NK-92 (cell line): ENCODE measurements around the gene INSRR.

Source experiments
- DNase-seq: peaks from one replicate; lab custom pipeline; 2025; ENCODE audit not compliant: unreplicated experiment; lab: John Stamatoyannopoulos, UW

The INSRR gene

DNA sequence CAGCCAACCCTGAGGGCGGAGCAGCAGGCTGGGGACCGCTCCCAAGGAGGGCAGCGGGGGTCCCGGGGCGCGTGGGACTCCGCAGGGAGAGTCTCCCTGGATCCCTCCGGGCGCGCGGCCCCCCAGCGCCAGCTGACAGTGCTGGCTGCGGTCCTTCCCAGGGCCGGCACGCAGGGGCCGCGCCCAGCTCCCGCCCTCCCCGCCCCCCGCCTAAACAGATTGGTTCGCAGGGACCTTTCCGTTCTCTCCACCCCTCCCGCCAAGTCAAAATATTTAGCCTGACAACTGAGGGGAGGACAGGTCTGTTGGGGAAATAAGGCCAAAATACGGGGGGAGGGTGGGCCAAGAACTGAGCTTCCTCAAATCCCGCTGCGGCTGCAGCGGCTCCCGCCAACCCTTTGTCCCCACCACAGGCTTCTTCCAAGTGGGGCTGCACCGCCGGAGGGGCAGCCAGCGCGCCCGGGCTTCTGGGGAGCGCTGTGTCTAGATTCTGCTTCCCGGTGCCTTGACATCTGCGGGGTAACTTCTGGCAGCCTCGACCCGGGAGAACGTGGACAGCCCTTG is at the start of gene INSRR:
Gene INSRR (minus strand): TSS at position 159 of the 564 bp plus-strand sequence. CDS start 496 bp downstream, outside the sequence.
- no peak for DNase-seq

DNA sequence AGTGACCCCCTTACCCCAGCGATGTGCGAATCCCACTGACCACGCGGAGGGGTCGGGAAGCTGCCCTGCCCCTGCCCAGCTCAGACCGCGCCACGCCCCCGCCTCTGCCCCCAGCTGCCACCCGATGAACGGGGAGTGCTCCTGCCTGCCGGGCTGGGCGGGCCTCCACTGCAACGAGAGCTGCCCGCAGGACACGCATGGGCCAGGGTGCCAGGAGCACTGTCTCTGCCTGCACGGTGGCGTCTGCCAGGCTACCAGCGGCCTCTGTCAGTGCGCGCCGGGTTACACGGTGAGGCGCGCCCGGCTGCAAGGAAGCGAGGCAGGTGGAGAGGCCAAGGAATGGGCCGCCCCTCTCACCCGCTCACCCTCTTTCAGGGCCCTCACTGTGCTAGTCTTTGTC is 49.6 kb upstream of the INSRR start:
- DNase-seq: no peak

DNA sequence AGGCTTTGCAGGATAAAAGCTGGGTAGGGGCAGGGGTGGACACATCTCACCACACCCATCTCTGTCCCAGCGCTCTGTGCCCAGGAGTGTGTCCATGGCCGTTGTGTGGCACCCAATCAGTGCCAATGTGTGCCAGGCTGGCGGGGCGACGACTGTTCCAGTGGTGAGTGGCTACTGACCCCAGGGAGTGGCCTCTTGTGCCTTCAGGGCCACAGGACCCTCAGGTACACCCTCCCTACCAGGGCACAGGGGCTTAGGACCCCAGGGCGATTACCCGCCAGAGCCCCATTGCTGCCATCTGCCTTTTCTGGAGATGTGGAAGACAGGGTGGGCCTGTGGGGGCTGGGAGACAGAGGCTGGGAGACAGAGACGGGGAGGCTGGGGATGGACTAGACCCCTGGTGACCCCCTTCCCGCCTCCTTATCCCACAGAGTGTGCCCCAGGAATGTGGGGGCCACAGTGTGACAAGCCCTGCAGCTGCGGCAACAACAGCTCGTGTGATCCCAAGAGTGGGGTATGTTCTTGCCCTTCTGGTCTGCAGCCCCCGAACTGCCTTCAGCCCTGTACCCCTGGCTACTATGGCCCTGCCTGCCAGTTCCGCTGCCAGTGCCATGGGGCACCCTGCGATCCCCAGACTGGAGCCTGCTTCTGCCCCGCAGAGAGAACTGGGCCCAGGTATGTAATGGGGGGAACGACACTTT is 47.4 kb upstream of the INSRR start:
- no peak for DNase-seq

DNA sequence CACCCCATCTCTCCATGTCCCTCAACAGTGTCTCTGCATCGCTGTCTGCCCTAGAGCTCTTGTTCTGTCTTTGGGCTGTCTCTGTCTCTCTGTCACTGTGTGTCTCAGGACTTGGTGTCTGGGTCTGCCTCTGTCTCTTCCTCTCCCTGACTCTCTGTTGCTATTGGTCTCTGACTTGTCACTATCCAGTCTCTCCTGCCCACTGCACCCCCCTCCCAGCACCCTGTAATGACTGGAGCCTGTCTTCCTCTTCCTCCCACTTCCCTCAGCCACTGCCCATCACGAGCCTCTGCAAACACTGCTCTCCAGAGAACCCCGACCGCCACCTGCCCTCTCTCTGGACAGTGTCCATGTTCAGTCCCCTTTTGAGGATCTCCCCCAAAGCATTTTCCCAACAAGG is 46.7 kb upstream of the INSRR start:
- DNase-seq: no peak

DNA sequence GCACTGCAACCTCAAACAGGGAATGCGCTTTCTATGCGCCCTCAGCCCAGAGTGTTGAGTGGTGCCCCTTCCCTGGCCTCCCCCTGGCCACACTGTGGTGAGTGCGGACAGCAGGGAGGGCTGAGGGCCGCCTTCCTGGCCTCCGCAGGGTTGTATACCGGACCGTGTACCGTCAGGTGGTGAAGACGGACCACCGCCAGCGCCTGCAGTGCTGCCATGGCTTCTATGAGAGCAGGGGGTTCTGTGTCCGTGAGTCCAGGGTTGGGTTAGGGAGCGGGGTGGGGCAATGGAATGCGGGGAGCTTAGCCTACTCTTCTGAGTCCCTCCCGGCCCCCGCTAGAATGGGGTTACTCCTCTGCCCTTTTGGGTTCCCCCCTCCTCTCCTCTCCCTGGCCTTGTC is 46.3 kb upstream of the INSRR start:
- no peak for DNase-seq

DNA sequence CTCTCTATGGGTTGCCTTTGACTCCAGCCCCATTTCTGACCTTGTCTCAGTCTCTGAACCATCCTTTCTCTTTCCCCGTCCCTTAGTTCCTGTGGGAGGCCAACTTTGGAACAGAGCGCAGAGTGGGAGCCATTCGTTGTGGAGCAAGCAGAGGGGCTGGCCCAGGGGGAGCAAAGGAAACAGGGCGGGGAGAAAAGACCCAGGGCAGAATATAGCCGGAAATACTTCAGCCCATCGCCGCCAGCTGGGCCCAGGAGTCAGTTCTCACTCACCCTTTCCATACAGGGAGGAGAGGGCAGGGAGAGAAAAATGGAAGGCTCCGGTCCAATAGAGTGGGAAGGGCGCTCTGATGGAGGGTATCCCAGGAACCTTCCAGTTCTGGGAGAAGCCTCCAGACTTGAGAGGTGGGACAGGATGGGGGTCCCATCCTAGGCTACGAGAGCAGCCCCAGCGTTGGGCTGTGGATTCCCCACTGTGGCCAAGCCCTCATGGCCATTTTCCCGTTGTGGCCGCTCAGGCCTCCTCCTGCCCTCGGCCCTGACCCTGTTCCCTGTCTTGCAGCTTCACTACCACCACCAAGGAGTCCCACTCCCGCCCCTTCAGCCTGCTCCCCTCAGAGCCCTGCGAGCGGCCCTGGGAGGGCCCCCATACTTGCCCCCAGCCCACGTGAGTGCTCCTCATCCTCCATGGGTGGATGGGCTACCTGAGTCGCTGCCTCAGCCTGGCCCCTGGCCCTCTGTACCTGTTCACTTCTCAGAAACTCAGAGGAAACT is 45.5 kb upstream of the INSRR start:
- no peak for DNase-seq

DNA sequence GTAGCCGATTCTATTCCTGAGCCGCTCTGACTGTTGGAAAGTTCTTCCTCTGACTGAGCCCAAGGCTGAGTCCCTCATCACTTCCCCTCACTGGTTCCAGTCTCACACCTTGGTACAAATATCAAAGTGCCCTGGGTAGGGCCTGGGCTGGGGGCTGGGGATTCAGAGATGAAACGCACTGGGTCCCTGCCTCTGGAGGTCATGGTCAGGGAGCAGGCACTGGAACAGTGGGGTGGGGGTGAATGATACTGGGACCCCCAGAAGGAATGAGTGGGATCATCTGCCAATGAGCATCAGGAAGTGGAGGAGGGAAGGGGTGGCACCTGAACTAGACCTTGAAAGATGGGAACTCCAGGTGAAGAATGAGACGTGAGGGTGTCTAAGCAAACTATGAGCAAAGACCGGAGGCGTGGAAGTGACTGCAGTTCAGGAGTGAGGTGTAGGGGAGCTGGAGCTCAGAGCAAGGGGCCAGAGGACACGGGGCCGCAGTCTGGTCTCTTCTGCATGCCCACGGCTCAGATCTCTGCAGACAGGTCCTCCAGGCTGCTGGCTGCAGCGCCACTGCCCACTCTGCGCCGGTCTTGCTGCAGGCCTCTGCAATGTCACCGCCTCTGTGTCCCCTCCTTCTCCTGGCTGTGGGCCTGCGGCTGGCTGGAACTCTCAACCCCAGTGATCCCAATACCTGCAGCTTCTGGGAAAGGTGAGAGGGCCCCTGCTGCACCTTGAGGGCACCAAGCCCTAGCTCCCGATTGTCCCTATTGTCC is 44.6 kb upstream of the INSRR start:
- DNase-seq: no peak

DNA sequence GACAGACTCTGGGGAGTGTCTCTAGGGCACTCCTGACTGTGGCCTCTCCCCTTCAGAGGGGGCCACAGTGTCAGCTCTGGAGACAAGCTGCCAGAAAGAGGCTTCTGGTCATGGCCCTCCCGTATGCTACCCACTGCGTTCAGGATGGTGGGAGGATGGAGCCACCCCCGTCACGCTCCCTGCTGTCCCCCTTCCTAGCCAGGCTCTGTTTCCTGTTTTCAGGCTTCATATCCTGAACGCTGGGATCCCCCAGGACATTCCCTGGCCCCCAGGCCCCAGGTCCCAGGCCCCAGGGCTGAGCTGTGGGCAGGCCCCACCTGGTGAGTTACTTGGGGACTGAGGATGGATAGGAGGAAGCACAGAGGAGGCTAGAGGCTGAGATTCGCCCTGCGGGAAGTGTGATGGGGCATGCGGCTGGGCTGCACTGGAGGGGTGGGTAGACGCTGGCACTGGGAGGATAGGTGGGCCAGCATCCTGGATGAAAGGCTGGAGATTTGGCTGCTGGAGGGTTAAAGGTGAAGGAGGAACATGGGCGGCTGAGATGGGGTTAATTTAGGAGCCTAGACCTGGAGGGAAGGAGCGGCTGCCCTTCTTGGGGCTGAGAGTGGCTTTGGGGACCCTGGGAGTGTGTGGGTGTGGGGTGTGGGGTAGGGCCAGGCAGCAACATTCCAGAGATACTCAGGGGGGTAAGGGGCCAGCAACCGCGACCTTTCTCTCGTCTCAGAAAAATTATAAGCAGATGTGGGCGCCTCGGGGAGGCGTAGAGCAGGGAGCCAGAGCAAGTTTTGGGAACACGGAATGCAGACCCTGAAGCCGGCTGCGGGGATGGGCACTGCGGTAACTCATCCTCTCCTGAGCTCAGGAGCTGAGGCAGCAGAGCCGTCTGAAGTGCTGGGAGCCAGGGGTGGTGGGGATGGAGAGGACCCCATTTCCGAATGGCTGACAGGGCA is 43.3 kb upstream of the INSRR start:
- DNase-seq: no peak

DNA sequence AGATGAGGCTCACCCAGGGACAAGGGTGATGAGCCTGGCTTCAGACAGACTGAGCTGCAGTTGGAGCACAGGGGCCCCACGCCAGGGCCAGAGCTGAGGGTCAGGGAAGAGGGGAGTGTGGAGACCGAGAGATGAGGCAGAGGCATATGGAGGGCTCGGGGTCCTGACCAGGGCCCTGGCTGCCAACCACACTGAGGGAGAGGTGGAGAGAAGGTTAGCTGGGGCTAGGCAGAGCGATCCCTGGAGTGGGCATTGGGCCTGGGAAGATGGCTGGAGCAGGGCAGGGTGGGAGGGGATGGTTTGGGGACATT is 42.6 kb upstream of the INSRR start:
- DNase-seq: no peak

DNA sequence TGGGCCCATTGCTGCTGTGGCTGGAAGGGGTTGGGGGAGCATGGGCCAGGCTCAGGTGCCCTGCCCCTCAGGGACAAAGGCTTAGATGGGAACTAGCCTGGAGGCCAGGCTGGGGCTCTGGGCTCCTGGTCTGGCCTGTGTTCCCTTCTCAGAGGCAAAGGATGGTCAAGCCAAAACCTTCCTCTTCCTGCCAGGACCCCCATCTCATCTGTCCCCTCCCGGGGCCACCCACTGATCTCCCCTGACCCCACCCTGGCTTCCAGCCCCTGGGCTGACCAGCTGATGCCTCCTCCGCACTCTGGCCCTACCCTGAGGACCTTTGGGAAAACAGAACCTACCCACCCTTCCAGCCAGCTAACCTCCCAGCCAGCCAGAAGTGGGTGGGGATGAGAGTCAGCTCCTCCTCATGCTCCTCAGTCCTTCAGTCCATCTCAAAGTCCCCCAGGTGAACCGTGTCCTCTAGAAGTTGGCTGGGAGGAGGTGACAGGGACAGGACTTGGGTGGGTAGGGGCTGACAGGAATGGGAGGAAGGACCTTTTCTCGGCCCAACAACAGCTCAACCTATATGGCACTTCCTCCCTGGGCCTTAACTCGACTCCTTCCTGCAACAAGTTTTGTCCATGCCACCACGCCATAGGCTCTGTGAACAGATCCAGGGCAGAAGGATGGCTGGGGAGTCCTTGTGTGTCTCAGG is 42.1 kb upstream of the INSRR start:
- no peak for DNase-seq

DNA sequence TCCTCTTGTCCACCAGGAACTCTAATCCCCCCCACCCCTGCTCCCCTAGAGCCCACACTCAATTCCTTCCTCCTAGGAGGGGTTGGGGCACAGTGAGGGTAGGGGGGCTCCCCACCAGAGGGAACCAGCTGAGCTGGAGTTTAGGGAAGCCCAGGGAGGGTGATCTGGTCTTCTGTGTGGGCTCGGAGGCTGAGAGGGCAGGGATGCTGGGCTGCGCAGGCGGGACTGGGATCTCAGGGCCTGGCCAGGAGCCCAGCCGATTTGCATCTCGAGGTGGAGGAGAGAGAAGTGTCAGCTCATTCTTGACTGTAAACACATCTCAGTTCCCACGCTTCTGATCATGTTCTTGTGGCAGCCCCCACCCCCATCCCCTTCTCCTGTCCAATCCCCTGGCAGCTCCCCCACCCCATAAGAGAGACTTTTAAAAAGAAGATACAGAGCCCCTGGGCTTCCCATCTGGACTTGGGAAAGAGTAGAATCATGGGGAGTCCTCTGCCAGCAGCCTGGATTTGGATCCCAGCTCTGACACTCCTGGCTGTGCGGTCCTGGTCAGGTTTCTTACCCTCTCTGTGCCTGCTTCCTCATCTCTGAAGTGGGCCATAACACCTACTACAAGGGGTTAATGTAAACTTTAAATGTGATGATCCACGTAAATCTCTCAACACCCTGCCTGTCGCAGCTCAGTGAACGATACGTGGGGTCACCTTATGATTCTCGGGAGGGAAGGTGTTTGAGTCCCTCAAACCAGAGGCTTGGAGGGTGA is 41.2 kb upstream of the INSRR start:
- DNase-seq: no peak

DNA sequence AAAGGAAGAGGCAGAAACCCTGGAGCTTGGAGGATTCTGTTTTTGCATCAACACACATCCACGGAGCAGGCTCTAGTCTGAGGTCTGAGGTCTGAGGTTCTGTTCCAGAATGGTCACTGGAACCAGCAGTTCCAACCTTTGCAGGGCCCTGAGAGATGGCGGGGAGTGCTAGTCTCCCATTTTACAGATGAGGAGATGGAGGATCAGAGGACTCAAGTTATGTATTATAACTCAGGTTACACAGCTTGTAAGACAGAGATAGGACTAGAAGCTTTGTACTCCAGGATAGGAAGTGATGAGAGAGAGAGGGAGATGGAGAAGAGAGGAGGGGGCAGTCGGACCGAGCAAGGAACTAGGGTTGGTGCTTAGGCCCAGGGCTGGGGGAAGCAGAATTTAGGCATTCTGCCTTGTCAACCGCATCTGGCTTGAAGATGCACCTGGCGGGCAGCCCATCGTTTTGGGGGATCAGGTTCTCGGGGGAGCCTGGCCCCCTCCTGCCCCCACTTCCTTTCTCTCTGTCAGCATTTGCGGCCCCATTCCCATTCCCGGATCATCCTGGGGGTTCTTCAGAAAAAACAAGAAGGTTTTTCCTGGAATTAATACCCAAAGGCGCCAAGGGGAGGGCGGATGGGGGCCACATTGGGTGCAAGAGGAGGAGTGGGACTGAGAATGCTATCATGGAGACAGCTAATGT is 40.2 kb upstream of the INSRR start:
- no peak for DNase-seq

DNA sequence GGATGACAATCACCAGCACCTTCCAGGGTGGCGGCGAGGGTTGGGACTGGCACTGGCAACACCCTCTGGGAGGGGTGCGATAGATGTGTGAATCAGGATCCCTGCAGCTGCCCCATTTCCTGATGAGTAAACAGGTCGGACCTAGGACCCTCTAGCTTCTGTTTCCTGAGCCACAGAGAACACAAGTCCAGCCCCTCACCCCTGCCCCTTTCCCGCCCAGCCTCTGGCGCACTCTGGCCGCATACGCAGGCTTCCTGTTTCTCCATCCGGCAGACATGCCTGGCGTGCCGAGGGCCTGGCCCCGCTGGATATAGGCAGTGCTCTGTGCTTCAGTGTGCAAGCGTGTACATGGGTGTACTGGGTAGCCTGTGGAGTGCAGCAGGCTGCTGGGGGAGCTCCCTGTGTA is 39.2 kb upstream of the INSRR start:
- no peak for DNase-seq

DNA sequence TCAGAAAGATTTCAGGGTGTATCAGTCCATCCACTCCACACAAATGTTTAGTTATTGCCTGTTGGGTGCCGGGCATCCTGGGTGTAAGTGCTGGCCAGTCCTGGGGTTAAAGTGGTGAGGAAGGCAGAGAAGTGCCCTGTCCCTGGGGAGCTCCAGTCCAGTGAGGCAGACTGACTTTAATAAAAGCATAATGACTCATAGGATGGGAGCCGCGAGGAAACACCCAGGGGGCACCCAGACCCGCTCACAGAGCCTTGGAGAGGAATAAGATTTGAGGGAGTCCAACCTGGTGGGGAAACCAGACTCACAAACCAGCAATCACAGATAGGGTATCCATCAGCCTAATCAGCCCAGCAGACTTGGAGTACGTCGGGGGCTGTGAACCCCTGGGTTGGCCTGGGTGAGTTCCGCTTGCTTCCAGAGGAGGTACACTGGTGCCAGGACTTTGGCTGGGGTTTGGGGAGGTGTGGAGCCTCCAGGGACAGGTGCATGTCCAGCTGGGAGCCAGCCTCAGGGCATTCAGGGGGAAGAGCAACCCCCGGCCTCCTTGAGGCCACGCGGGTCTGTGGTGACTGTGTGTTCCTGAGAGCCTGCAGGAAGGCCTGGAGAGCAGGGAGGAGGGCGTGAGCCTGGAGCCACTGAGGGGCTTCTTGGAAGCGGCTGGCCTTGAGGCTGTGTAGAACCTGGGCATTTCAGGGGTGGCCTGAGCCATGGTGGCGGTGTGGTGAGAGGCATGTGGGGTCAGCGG is 38.3 kb upstream of the INSRR start:
- no peak for DNase-seq

DNA sequence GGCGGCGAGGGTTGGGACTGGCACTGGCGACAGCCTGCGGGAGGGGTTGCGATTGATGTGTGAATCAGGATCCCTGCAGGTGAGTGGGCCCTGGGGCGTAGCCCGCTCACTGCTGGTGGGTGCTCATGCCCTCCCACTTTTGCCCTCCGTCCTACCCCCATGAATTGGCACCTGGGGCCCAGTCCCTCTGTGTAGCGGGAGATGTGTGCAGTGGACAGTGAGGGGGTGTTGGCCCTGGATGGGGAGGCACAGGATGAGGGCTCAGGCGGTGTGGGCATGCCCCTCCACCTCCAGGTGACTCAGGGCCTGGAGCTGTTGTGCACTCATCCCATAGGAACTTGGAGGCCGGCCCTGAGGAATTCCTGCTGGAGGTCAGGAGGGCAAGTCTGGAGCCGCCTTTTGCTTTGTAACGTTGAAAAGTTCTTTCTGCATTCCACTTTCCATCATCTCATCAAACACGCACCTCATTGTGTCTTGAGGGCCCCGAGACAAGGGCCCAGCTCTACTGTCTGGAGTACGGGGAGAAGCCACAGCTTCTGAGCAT is 37.6 kb upstream of the INSRR start:
- DNase-seq: no peak

DNA sequence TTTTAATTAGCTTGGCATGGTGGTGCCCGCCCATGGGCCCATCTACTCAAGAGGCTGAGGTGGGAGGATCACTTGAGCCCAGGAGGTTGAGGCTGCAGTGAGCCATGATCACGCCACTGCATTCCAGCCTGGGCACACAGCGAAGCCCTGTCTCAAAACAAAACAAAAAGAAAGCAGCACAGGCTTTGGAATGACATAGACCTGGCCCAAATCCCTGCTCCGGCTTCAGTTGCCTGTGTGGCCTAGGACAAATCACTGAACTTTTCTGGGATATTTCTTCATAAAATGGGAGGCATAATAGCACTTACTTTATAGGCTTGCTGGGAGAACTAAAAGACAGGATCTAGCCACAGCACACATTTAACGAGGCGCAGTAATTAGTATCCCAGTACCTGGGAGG is 37.0 kb upstream of the INSRR start:
- DNase-seq: no peak

DNA sequence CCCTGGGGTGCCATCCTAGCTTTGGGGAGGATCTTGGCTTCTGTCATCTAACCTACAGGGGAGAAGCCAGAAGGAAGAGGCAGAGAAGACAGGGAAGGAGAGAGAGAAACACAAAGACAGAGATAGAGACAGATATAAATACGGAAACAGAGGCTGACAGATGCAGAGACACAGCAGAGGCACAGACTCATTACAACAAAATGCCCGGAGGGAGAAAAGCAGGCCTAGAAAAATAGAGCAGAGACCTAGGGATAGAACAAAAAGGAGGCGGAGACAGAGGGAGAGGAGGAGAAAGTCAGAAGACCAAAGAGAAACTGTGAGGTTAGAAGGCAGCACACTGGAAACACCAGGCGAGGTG is 36.5 kb upstream of the INSRR start:
- DNase-seq: no peak
